Osteoblast (primary cell): ENCODE measurements around the gene VENTX. TPM values are rescaled to one million over a fixed set of nuclear protein-coding genes. Genes with fewer than 3 reads are reported as not detected.

Experiments
- DNase-seq: peaks from one replicate; pipeline ENCODE4 v3.0.0; 2011; ENCODE audit warnings: low spot score, mixed read lengths; ENCODE audit not compliant: insufficient read length; ENCODE audit errors: missing footprints
- H2AFZ ChIP-seq: 2 replicates; pipeline ENCODE4 v1.6.0; 2011; ENCODE audit warnings: mild to moderate bottlenecking, low read length
- H3K27ac ChIP-seq: 2 replicates; pipeline ENCODE4 v1.5.1; 2011; ENCODE audit warnings: mild to moderate bottlenecking, low read depth, low read length, moderate library complexity
- H3K27me3 ChIP-seq: 2 replicates; pipeline ENCODE4 v1.6.0; 2012; ENCODE audit warnings: mild to moderate bottlenecking, control low read depth, inconsistent platforms, low read length, moderate library complexity; ENCODE audit not compliant: insufficient read depth
- H3K36me3 ChIP-seq: 2 replicates; pipeline ENCODE4 v1.5.1; 2011; ENCODE audit warnings: mild to moderate bottlenecking, low read length, control low read depth, moderate library complexity; ENCODE audit not compliant: insufficient read depth
- H3K4me1 ChIP-seq: 2 replicates; pipeline ENCODE4 v1.5.1; 2011; ENCODE audit warnings: mild to moderate bottlenecking, low read length, control low read depth, moderate library complexity; ENCODE audit not compliant: insufficient read depth
- H3K4me2 ChIP-seq: 2 replicates; pipeline ENCODE4 v1.6.0; 2011; ENCODE audit warnings: mild to moderate bottlenecking, low read length; ENCODE audit not compliant: insufficient read depth
- H3K4me3 ChIP-seq: fragments of 200-600 bp; sonication (generic); 3 replicates; pipeline ENCODE4 v1.5.1; 2012; ENCODE audit warnings: mild to moderate bottlenecking, low read length, inconsistent platforms; ENCODE audit not compliant: insufficient read depth
- H3K79me2 ChIP-seq: 2 replicates; pipeline ENCODE4 v1.6.0; 2012; ENCODE audit warnings: mild to moderate bottlenecking, low read length, control low read depth, inconsistent platforms; ENCODE audit not compliant: insufficient read depth
- H3K9me3 ChIP-seq: 2 replicates; pipeline ENCODE4 v1.5.1; 2011; ENCODE audit warnings: low read depth, low read length, control low read depth
- H4K20me1 ChIP-seq: 2 replicates; pipeline ENCODE4 v1.6.0; 2012; ENCODE audit warnings: mild to moderate bottlenecking, low read length, control low read depth; ENCODE audit not compliant: insufficient read depth
- CTCF ChIP-seq: IDR thresholded peaks from 2 replicates; pipeline ENCODE4 v1.5.1; 2011; ENCODE audit warnings: mild to moderate bottlenecking, low read depth, low read length, moderate library complexity; ENCODE audit errors: extremely low read depth
- total RNA-seq: library from RNA; depleted of rRNA; stranded (reverse); fragments of >200 nt; gene quantifications from 2 replicates; pipeline ENCODE4 v1.2.3, GENCODE V29; 2012

Gene VENTX
- total RNA-seq, 1 donor, result not detected

DNA sequence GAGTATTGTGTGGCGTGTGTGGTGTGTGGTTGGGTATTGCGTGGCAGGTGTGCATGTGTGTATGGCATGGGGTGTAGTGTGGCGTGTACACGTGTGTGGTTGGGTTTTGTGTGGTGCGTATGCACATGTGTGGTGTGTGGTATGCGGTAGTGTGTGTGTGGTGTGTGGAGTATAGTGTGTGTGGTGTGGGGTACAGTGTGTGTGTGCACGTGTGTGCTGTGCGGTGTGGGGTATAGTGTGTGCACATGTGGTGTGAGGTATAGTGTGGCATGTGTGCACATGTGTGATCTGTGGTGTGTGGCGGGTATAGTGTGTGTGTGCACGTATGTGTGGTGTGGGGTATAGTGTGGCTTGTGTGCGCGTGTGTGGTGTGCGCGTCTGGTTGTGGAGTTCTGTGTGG, 28.5 kb upstream of the VENTX start:
- Histone ChIP-seq H3K4me1 (no peaks in the 10 kb centered on the region), H3K4me3 (no peak overlapping the region), H3K4me2 (no peak overlapping the region), H4K20me1 (no peaks in the 10 kb centered on the region), H3K9me3 (no peaks in the 10 kb centered on the region), H2AFZ (no peak overlapping the region), H3K27ac (no peak overlapping the region), H3K36me3 (no peaks in the 10 kb centered on the region), H3K79me2 (no peaks in the 10 kb centered on the region), H3K27me3 (no peaks in the 10 kb centered on the region)
- no peak for TF ChIP-seq CTCF
- DNase-seq, result no peak

- Histone ChIP-seq H3K79me2 (no peaks in the 10 kb centered on the region), H3K27ac (no peak overlapping the region), H3K4me2 (no peak overlapping the region), H3K27me3 (no peaks in the 10 kb centered on the region), H3K4me1 (no peaks in the 10 kb centered on the region), H2AFZ (no peak overlapping the region), H3K36me3 (no peaks in the 10 kb centered on the region), H3K9me3 (no peaks in the 10 kb centered on the region), H3K4me3 (no peak overlapping the region), H4K20me1 (no peaks in the 10 kb centered on the region)
- DNase-seq, result no peak
- no peak for TF ChIP-seq CTCF
Measured at GRCh38 chr10:133209641-133210040, 28.0 kb upstream of the VENTX start.

GRCh38 chr10:133210398-133211140, 27.1 kb upstream of the VENTX start:
- no peak overlapping the region for H3K4me2 ChIP-seq
- no peak overlapping the region for H2AFZ ChIP-seq
- no peaks in the 10 kb centered on the region for H3K27me3 ChIP-seq
- no peaks in the 10 kb centered on the region for H3K79me2 ChIP-seq
- no peak overlapping the region for H3K27ac ChIP-seq
- DNase-seq, result no peak
- no peaks in the 10 kb centered on the region for H3K9me3 ChIP-seq
- no peak for TF ChIP-seq CTCF
- H3K4me3 ChIP-seq, result no peak overlapping the region
- no peaks in the 10 kb centered on the region for H3K4me1 ChIP-seq
- no peaks in the 10 kb centered on the region for H4K20me1 ChIP-seq
- H3K36me3 ChIP-seq, result no peaks in the 10 kb centered on the region

GRCh38 chr10:133211141-133211830, 26.4 kb upstream of the VENTX start:
- no peak overlapping the region for H3K27ac ChIP-seq
- H3K4me2 ChIP-seq, result no peak overlapping the region
- no peaks in the 10 kb centered on the region for H4K20me1 ChIP-seq
- no peaks in the 10 kb centered on the region for H3K9me3 ChIP-seq
- H3K36me3 ChIP-seq, result no peaks in the 10 kb centered on the region
- H3K4me3 ChIP-seq, result no peak overlapping the region
- no peak for TF ChIP-seq CTCF
- DNase-seq, result no peak
- no peak overlapping the region for H2AFZ ChIP-seq
- H3K27me3 ChIP-seq, result no peaks in the 10 kb centered on the region
- no peaks in the 10 kb centered on the region for H3K79me2 ChIP-seq
- no peaks in the 10 kb centered on the region for H3K4me1 ChIP-seq
